Neural crest cell (in vitro differentiated cells): Measurements from ENCODE around the gene PCNP. TPM values are rescaled to one million over a fixed set of nuclear protein-coding genes. Genes with fewer than 3 reads are reported as not detected.
"Not testable (repeated sequence)": the region's sequence is repeated elsewhere in the genome, so short reads cannot be mapped to it uniquely, and the experiment has no call there.

Source experiments
- DNase-seq: peaks from one replicate; pipeline ENCODE4 v3.0.0; 2021; ENCODE audit warnings: low read depth, mixed read lengths, low spot score
- H3K27ac Mint-ChIP-seq: one replicate; pipeline ENCODE4 v1.8.0; 2021; ENCODE audit warnings: mild to moderate bottlenecking, mixed read lengths; ENCODE audit not compliant: unreplicated experiment
- H3K27me3 Mint-ChIP-seq: 2 replicates; pipeline ENCODE4 v1.8.0; 2021; ENCODE audit warnings: low read depth, mild to moderate bottlenecking, mixed read lengths
- H3K36me3 Mint-ChIP-seq: 2 replicates; pipeline ENCODE4 v1.8.0; 2021; ENCODE audit warnings: low read depth, mild to moderate bottlenecking, mixed read lengths
- H3K4me1 Mint-ChIP-seq: 2 replicates; pipeline ENCODE4 v1.8.0; 2021; ENCODE audit warnings: mixed read lengths
- H3K4me3 Mint-ChIP-seq: one replicate; pipeline ENCODE4 v1.8.0; 2021; ENCODE audit warnings: mild to moderate bottlenecking, mixed read lengths
- H3K9me3 Mint-ChIP-seq: 2 replicates; pipeline ENCODE4 v1.8.0; 2021; ENCODE audit warnings: mixed read lengths
- total RNA-seq: library from RNA; stranded (reverse); gene quantifications from 2 replicates; pipeline ENCODE4 v1.2.1, GENCODE V29; 2021
- TF ChIP-seq, protein P1 (sequence below): fragments of 200-600 bp; sonication (generic); conservative IDR thresholded peaks from 2 replicates; pipeline ENCODE4 v1.5.0; 2021; ENCODE audit warnings: antibody characterized with exemption, mild to moderate bottlenecking

Gene PCNP
- total RNA-seq, 1 donor from 2014 or later = 153 TPM

DNA sequence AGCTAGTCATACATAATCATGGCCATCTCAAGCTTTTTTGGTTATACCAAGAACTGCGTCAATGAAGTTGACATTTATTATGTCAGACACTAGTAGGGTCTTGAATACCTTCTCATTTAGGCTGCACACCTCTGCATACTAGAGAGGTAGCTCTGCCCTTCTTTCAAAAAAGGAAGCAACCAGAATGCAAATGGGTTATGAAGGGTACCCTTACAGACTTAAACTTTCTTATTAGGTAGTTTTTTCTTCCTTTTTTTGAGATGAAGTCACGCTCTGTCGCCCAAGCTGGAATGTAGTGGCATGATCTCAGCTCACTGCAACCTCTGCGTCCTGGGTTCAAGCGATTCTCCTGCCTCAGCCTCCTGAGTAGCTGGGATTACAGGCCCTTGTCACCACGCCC, 3.3 kb downstream of the PCNP start:
- no peaks in the 10 kb centered on the region for H3K27me3 Mint-ChIP-seq
- no peaks in the 10 kb centered on the region for H3K9me3 Mint-ChIP-seq
- DNase-seq = no peak
- no peak overlapping the region for H3K27ac Mint-ChIP-seq
- peaks cover 8% of the 10 kb centered on the region for H3K36me3 Mint-ChIP-seq
- H3K4me1 Mint-ChIP-seq = peaks cover 34% of the 10 kb centered on the region
- TF ChIP-seq, protein P1, sequence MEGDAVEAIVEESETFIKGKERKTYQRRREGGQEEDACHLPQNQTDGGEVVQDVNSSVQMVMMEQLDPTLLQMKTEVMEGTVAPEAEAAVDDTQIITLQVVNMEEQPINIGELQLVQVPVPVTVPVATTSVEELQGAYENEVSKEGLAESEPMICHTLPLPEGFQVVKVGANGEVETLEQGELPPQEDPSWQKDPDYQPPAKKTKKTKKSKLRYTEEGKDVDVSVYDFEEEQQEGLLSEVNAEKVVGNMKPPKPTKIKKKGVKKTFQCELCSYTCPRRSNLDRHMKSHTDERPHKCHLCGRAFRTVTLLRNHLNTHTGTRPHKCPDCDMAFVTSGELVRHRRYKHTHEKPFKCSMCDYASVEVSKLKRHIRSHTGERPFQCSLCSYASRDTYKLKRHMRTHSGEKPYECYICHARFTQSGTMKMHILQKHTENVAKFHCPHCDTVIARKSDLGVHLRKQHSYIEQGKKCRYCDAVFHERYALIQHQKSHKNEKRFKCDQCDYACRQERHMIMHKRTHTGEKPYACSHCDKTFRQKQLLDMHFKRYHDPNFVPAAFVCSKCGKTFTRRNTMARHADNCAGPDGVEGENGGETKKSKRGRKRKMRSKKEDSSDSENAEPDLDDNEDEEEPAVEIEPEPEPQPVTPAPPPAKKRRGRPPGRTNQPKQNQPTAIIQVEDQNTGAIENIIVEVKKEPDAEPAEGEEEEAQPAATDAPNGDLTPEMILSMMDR = no peak
- peak overlapping the region; percentile 44 for H3K4me3 Mint-ChIP-seq

DNA sequence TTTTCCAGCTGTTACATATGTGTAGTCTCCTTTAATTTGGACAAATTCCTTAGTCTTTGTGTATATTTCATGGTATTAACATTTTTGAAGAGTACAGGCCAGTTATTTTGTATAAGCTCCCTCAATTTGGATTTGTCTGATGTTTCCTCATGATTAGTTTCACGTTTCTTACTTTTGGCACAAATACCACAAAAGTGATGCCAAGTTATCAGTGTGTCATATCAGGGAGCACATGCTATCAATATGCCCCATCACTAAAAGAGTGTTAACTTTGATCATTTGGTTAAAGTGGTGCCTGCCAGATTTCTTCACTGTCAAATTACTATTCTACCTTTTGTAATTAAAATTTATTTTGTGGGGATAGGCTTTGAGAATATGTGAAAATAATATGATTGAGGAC, 14.6 kb downstream of the PCNP start:
- Mint-ChIP-seq H3K27me3 (no peaks in the 10 kb centered on the region), H3K4me3 (no peak overlapping the region), H3K27ac (no peak overlapping the region), H3K36me3 (peaks cover 4% of the 10 kb centered on the region), H3K9me3 (no peaks in the 10 kb centered on the region), H3K4me1 (no peaks in the 10 kb centered on the region)
- no peak for DNase-seq
- TF ChIP-seq, protein P1 = no peak

DNA sequence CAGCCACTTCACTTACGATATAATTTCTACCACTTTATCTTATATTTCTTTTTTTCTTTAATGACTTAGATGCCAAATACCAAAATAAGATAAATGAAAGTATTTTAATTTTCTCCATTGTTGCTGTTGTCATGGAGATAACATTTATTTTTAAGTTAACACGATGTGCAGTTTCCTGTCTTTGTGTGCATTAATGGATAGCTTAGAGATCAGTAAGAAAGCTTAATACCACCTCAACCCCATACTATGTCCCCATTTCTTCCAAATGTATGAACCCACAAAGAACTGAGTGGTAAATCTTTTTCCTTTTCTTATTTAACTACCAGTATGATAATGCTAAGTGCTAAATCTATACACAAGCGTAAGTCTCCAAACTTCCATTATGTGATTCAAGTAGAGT, 17.1 kb downstream of the PCNP start:
- peaks cover 5% of the 10 kb centered on the region for H3K36me3 Mint-ChIP-seq
- TF ChIP-seq, protein P1 = no peak
- no peak overlapping the region for H3K4me3 Mint-ChIP-seq
- H3K27ac Mint-ChIP-seq = no peak overlapping the region
- no peaks in the 10 kb centered on the region for H3K4me1 Mint-ChIP-seq
- H3K9me3 Mint-ChIP-seq = no peaks in the 10 kb centered on the region
- DNase-seq = no peak
- H3K27me3 Mint-ChIP-seq = no peaks in the 10 kb centered on the region

DNA sequence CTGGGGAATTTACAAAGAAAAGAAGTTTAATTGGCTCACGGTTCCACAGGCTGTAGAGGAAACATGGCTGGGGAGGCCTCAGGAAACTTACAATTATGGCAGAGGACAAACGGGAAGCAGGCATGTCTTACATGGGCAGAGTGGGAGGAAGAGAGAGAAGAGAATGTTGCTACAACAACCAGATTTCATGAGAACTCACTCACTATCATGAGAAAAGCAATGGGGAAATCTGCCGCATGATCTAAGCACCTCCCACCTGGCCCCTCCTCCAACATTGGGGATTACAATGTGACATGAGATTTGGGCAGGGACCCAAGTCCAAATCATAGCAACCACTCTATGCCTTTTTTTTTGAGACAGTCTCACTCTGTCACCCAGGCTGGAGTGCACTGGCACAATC, 28.8 kb downstream of the PCNP start:
- DNase-seq = no peak
- H3K36me3 Mint-ChIP-seq = peaks cover 2% of the 10 kb centered on the region
- peaks cover 2% of the 10 kb centered on the region for H3K9me3 Mint-ChIP-seq
- no peak overlapping the region for H3K4me3 Mint-ChIP-seq
- H3K27ac Mint-ChIP-seq = no peak overlapping the region
- H3K27me3 Mint-ChIP-seq = no peaks in the 10 kb centered on the region
- H3K4me1 Mint-ChIP-seq = no peaks in the 10 kb centered on the region
- TF ChIP-seq, protein P1 = no peak

DNA sequence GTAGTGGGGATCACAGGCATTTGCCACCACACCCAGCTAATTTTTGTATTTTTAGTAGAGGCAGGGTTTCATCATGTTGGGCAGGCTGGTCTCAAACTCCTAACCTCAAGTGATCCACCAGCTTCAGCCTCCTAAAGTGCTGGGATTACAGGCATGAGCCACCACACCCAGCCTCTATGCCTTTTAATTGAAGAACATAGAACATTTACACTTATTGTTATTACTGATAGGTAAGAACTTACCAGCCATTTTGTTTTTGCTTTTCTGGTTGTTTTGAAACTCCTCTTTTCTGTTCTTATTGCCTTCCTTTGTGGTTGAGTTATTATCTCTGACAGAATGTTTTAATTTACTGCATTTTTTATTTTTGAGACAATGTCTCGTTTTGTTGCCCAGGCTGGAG, 29.2 kb downstream of the PCNP start:
- no peak for DNase-seq
- Mint-ChIP-seq H3K27ac (peak overlapping the region; percentile 65), H3K9me3 (peaks cover 2% of the 10 kb centered on the region), H3K36me3 (peaks cover 2% of the 10 kb centered on the region), H3K4me3 (no peak overlapping the region), H3K27me3 (no peaks in the 10 kb centered on the region), H3K4me1 (no peaks in the 10 kb centered on the region)
- TF ChIP-seq, protein P1 = no peak

DNA sequence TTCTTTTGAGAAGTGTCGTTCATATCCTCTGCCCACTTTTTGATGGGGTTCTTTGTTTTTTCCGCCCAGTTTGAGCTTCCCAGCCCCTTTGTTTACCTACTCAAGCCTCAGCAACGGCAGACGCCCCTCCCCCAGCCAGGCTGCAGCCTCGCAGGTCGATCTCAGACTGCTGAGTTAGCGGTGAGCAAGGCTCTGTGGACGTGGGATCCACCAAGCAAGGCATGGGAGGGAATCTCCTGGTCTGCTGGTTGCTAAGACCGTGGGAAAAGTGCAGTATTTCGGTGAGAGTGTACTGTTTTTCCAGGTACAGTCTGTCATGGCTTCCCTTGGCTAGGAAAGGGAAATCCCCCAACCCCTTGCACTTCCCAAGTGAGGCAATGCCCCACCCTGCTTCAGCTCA, 31.4 kb downstream of the PCNP start:
- DNase-seq, H3K4me1 Mint-ChIP-seq, H3K4me3 Mint-ChIP-seq, H3K27ac Mint-ChIP-seq, H3K36me3 Mint-ChIP-seq, H3K9me3 Mint-ChIP-seq, H3K27me3 Mint-ChIP-seq: not testable (repeated sequence)
